ENCODE measurements around the gene NEB. TPM values are rescaled to one million over a fixed set of nuclear protein-coding genes. Genes with fewer than 3 reads are reported as not detected.
"Not testable (repeated sequence)": the region's sequence is repeated elsewhere in the genome, so short reads cannot be mapped to it uniquely, and the experiment has no call there.

The NEB gene
- polyA plus RNA-seq, 1 experiment, result 0.14 TPM

DNA sequence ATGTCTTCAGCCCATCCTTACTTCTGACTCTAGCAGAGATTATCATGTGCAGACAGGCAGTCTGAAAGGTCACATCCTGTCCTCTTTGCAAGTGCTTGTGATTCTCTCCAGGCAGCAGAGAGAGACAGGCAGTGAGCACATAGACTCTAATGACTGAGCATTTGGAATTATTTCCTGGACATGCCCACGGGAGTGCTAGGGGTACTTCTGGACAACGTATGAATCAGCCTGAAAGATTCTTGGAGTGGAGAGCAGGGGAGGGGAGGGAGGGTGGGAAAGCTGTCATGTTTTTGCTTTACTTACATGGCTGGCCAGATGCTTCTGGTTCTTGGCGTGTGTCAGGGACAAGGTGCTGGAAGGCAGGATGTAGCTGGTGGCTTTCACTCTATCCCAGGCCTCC, 174.0 kb downstream of the NEB start:
- Histone ChIP-seq H3K27me3 (ENCODE audit: control insufficient read depth, insufficient read depth, low read length) (no peaks in the 10 kb centered on the region), H3K4me3 (ENCODE audit: low read depth, low read length) (no peak overlapping the region), H3K9me3 (ENCODE audit: control insufficient read depth, insufficient read depth, low read length) (no peaks in the 10 kb centered on the region), H3K27ac (ENCODE audit: low read depth, low read length) (no peak overlapping the region)
- CTCF ChIA-PET, result no interaction called here
- no peak for TF ChIP-seq CTCF (IDR thresholded peaks at IDR 0.05; ENCODE audit: low read depth, low read length)
- no peak for DNase-seq (ENCODE audit: low read depth, low spot score)
- POLR2A ChIA-PET, result no interaction called here

DNA sequence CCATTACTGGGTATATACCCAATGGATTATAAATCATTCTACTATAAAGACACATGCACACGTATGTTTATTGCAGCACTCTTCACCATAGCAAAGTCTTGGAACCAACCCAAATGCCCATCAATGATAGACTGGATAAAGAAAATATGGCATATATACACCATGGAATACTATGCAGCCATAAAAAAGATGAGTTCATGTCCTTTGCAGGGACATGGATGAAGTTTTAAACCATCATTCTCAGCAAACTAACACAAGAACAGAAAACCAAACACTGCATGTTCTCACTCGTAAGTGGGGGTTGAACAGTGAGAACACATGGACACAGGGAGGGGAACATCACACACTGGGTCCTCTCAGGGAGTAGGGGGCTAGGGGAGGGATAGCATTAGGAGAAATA, 174.8 kb downstream of the NEB start:
- POLR2A ChIA-PET; H3K4me3 ChIP-seq (ENCODE audit: low read depth, low read length); H3K27ac ChIP-seq (ENCODE audit: low read depth, low read length); H3K27me3 ChIP-seq (ENCODE audit: control insufficient read depth, insufficient read depth, low read length); CTCF ChIA-PET; DNase-seq (ENCODE audit: low read depth, low spot score); H3K9me3 ChIP-seq (ENCODE audit: control insufficient read depth, insufficient read depth, low read length): not testable (repeated sequence)

- POLR2A ChIA-PET, CTCF ChIA-PET: not testable (repeated sequence)
Measured at GRCh38 chr2:151557883-151558282, 176.4 kb downstream of the NEB start.

DNA sequence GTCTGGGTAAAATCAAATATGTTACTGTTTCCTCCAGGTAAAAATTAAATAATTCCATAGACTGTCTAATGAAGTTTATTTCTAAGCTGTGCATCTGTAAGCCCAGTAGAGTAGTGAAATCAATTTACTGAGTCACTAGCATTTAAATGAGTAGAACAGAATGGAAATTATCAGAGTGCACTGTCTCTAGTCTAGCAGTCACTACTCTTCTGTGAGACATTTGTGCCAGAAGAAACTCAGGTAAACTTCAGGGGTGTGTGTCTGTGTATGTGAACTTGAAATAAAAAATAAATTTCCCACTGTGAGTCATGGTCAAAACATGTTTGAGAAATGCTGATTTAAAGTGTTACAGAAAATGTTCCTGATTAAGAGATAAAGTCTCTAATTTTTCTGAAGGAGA, 178.2 kb downstream of the NEB start:
- no peak for TF ChIP-seq CTCF (IDR thresholded peaks at IDR 0.05; ENCODE audit: low read depth, low read length)
- CTCF ChIA-PET, result no interaction called here
- DNase-seq (ENCODE audit: low read depth, low spot score), result no peak

More at GRCh38 chr2:151557883-151558282, 176.4 kb downstream of the NEB start:
- not testable (repeated sequence) for H3K27me3 ChIP-seq (ENCODE audit: control insufficient read depth, insufficient read depth, low read length); H3K4me3 ChIP-seq (ENCODE audit: low read depth, low read length); H3K27ac ChIP-seq (ENCODE audit: low read depth, low read length); H3K9me3 ChIP-seq (ENCODE audit: control insufficient read depth, insufficient read depth, low read length); DNase-seq (ENCODE audit: low read depth, low spot score)

DNA sequence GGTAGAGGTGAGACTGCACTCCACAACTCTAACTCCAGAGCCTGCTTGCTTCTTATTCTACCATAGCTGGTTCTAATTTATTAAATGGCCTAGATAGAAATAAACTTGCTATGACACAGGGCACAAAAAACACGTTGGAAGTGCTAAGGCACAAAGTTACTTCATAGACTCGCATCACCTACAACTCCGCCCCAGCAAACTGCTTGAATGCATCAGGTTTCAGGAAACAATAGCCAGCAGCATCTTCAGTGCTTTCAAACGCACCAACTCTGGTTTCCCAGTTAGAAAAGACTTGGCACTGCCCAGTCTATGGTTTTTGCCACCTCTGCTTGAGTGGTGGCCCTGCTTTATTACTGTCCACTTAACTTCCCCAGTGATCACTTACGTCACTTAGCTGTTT, 182.0 kb downstream of the NEB start:
- Histone ChIP-seq H3K27me3 (ENCODE audit: control insufficient read depth, insufficient read depth, low read length) (no peaks in the 10 kb centered on the region), H3K9me3 (ENCODE audit: control insufficient read depth, insufficient read depth, low read length) (no peaks in the 10 kb centered on the region), H3K4me3 (ENCODE audit: low read depth, low read length) (no peak overlapping the region), H3K27ac (ENCODE audit: low read depth, low read length) (no peak overlapping the region)
- CTCF ChIA-PET, result no interaction called here
- no peak for TF ChIP-seq CTCF (IDR thresholded peaks at IDR 0.05; ENCODE audit: low read depth, low read length)
- no peak for DNase-seq (ENCODE audit: low read depth, low spot score)
- POLR2A ChIA-PET, result no interaction called here

More for the DNA sequence above, 178.2 kb downstream of the NEB start:
- Histone ChIP-seq H3K4me3 (ENCODE audit: low read depth, low read length) (no peak overlapping the region), H3K27me3 (ENCODE audit: control insufficient read depth, insufficient read depth, low read length) (no peaks in the 10 kb centered on the region), H3K9me3 (ENCODE audit: control insufficient read depth, insufficient read depth, low read length) (no peaks in the 10 kb centered on the region), H3K27ac (ENCODE audit: low read depth, low read length) (no peak overlapping the region)
- POLR2A ChIA-PET, result no interaction called here

GRCh38 chr2:151551556-151551955, 182.7 kb downstream of the NEB start:
- ChIA-PET CTCF (no interaction called here), POLR2A (interaction anchor here (0.6 kb wide), 1 partner anchor 118 kb away, joined by 4 read pairs; no protein-coding TSS in a partner anchor)
- Histone ChIP-seq H3K27me3 (ENCODE audit: control insufficient read depth, insufficient read depth, low read length) (no peaks in the 10 kb centered on the region), H3K4me3 (ENCODE audit: low read depth, low read length) (no peak overlapping the region), H3K9me3 (ENCODE audit: control insufficient read depth, insufficient read depth, low read length) (no peaks in the 10 kb centered on the region), H3K27ac (ENCODE audit: low read depth, low read length) (no peak overlapping the region)
- no peak for TF ChIP-seq CTCF (IDR thresholded peaks at IDR 0.05; ENCODE audit: low read depth, low read length)
- DNase-seq (ENCODE audit: low read depth, low spot score), result no peak

All from AG04450 (cell line).